Nasal cavity respiratory epithelium epithelial cell of viscerocranial mucosa (primary cell): ENCODE data around the gene HCFC1. TPM values are rescaled to one million over a fixed set of nuclear protein-coding genes. Genes with fewer than 3 reads are reported as not detected.

Experiments used
- total RNA-seq: library from RNA; depleted of rRNA; stranded (reverse); fragments of >200 nt; gene quantifications from 2 replicates; pipeline ENCODE4 v1.2.3, GENCODE V29; 2014

HCFC1 gene
- total RNA-seq = 8.9 and 26.0 TPM in 2 replicates

GRCh38 chrX:153971450-153972367 is at the start of gene HCFC1:
TSS of gene HCFC1 (minus strand) at chrX:153971818. CDS start at chrX:153970840, 978 bp downstream.

GRCh38 chrX:154019633-154020528 is 48.3 kb upstream of the HCFC1 start, which contains the start of gene IRAK1:
TSS of gene IRAK1 (minus strand) at chrX:154019902. CDS start at chrX:154019812, 90 bp downstream.

GRCh38 chrX:153972368-153973126 is 929 bp upstream of the HCFC1 start, which contains the start of gene TMEM187:
TSS of gene TMEM187 (plus strand) at chrX:153972754. CDS start at chrX:153982063, 9,309 bp downstream.

DNA sequence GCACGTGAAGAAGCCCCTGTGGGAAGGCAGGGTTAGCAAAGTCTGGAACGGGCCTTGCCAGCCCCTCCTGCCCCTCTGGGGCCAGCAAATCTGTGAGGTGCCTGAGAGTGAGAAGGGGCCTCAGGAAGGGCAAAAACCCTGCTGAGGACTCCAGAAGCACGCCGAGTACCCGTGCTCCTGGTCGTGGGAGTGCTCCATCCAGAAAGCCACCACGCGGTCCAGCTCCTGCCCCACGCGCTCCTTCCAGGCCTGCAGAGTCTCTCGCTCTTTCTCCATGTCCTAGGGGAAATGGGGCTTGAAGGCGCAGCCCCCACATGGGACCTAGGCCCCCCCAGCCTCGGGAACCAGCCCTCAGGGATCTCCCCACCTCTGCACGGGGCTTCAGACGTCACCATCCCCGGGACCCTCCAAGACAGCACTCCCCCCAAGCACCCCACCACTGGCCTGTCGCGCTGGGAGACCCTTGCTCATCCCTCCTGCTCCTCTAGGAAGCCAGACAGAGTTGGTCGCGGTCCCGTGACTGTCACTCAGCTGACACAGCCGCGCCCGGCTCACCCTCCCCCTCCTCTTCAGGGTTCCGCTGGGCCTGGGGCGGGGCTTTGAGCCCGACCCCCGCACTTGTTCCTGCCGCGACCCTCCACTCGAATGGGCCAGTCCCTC is 27.3 kb downstream of the HCFC1 start, which contains the start of gene RENBP:
TSS of gene RENBP (minus strand) at position 504 of the 660 bp plus-strand sequence. CDS start at position 471, 33 bp downstream.

GRCh38 chrX:153934762-153935325 is 36.8 kb downstream of the HCFC1 start, which contains the start of gene NAA10:
TSS of gene NAA10 (minus strand) at chrX:153935037. CDS start at chrX:153934904, 133 bp downstream.

GRCh38 chrX:153925739-153926551 is 45.7 kb downstream of the HCFC1 start, which contains the start of gene ARHGAP4:
TSS of gene ARHGAP4 (minus strand) at chrX:153926264. CDS start at chrX:153926202, 62 bp downstream.

GRCh38 chrX:153903991-153904957 is 67.3 kb downstream of the HCFC1 start, which contains the start of gene AVPR2:
TSS of gene AVPR2 (plus strand) at chrX:153904673. CDS start at chrX:153905146, 473 bp downstream.

Other genes with a start within 250 kb of the HCFC1 start
- gene BCAP31, start 247.4 kb downstream of the HCFC1 start, total RNA-seq = 229 and 239 TPM in 2 replicates
- gene ABCD1, start 247.0 kb downstream of the HCFC1 start, total RNA-seq = 1.0 and 4.3 TPM in 2 replicates
- gene PLXNB3, start 207.6 kb downstream of the HCFC1 start, total RNA-seq = 2.7 and 28.8 TPM in 2 replicates
- gene SRPK3, start 190.8 kb downstream of the HCFC1 start, total RNA-seq = under 0.01 and 0.14 TPM in 2 replicates
- gene IDH3G, start 177.4 kb downstream of the HCFC1 start, total RNA-seq = 22.9 and 38.8 TPM in 2 replicates
- gene SSR4, start 177.2 kb downstream of the HCFC1 start, total RNA-seq = 71.8 and 132 TPM in 2 replicates
- 0.36 TPM in 1 of 2 replicates, not detected in the other for gene PDZD4, start 141.3 kb downstream of the HCFC1 start, total RNA-seq
- 2.1 and 6.3 TPM in 2 replicates for gene L1CAM, start 85.6 kb downstream of the HCFC1 start, total RNA-seq
- gene AVPR2, start 67.1 kb downstream of the HCFC1 start, total RNA-seq = not detected in 2 replicates
- gene ARHGAP4, start 45.6 kb downstream of the HCFC1 start, total RNA-seq = 0.68 and 1.4 TPM in 2 replicates
- gene NAA10, start 36.8 kb downstream of the HCFC1 start, total RNA-seq = 51.6 and 54.3 TPM in 2 replicates
- gene RENBP, start 27.2 kb downstream of the HCFC1 start, total RNA-seq = 1.0 and 3.6 TPM in 2 replicates
- 5.1 and 7.5 TPM in 2 replicates for gene TMEM187, start 936 bp upstream of the HCFC1 start, total RNA-seq
- 127 and 144 TPM in 2 replicates for gene IRAK1, start 48.1 kb upstream of the HCFC1 start, total RNA-seq
- gene MECP2, start 125.9 kb upstream of the HCFC1 start, total RNA-seq = 18.1 and 22.6 TPM in 2 replicates
- gene OPN1LW, start 172.4 kb upstream of the HCFC1 start, total RNA-seq = not detected in 2 replicates
- not detected in 2 replicates for gene OPN1MW, start 210.8 kb upstream of the HCFC1 start, total RNA-seq
- not detected in 2 replicates for gene OPN1MW2, start 247.9 kb upstream of the HCFC1 start, total RNA-seq